CD14-positive monocyte (primary cell): ENCODE measurements around the gene BORCS5. TPM values are rescaled to one million over a fixed set of nuclear protein-coding genes. Genes with fewer than 3 reads are reported as not detected.

Experiments
- DNase-seq, 3 donors: peaks; one replicate each; pipeline ENCODE4 v3.0.0-alpha.2; 2011 to 2022
- H2AFZ ChIP-seq: 2 replicates; pipeline ENCODE4 v1.6.0; 2012; ENCODE audit warnings: mild to moderate bottlenecking, low read depth, low read length, inconsistent platforms; ENCODE audit not compliant: insufficient read depth, poor library complexity, severe bottlenecking
- H3K27ac ChIP-seq, 2 donors: 1 replicate in 1 of 2; 2 replicates in 1 of 2; pipeline ENCODE4 v1.5.1; 2012 to 2013; ENCODE audit warnings: low read length in 2 of 2, control low read depth in 1 of 2, inconsistent platforms in 1 of 2, low read depth in 1 of 2, mild to moderate bottlenecking in 1 of 2
- H3K27me3 ChIP-seq, 2 donors: one replicate each; pipeline versions ENCODE4 v1.6.0 to v1.6.1; 2011 to 2013; ENCODE audit warnings: low read length in 2 of 2; ENCODE audit not compliant: control insufficient read depth in 2 of 2, insufficient read depth in 2 of 2
- H3K36me3 ChIP-seq, 2 donors: replicated peaks in 1 of 2; 1 replicate in 1 of 2; 2 replicates in 1 of 2; pipeline versions ENCODE4 v1.5.1 to v1.6.1; 2012 to 2013; ENCODE audit warnings: low read length in 2 of 2, control low read depth in 1 of 2, inconsistent platforms in 1 of 2, mild to moderate bottlenecking in 1 of 2; ENCODE audit not compliant: insufficient read depth in 2 of 2, control insufficient read depth in 1 of 2
- H3K4me1 ChIP-seq, 2 donors: 1 replicate in 1 of 2; 2 replicates in 1 of 2; pipeline versions ENCODE4 v1.5.1 to v1.6.1; 2012 to 2013; ENCODE audit warnings: low read length in 2 of 2, control low read depth in 1 of 2, inconsistent platforms in 1 of 2, mild to moderate bottlenecking in 1 of 2, moderate library complexity in 1 of 2; ENCODE audit not compliant: insufficient read depth in 2 of 2, control insufficient read depth in 1 of 2
- H3K4me2 ChIP-seq: replicated peaks from 2 replicates; pipeline ENCODE3; 2012; ENCODE audit warnings: low read length, moderate library complexity, mild to moderate bottlenecking; ENCODE audit not compliant: poor library complexity, severe bottlenecking; ENCODE audit errors: extremely low read depth
- H3K4me3 ChIP-seq, 3 experiments: fragments of 200-600 bp in 1 of 3; sonication (generic) in 1 of 3; replicated peaks in 1 of 3; 1 replicate in 2 of 3; 2 replicates in 1 of 3; pipeline ENCODE4 v1.5.1; 2011 to 2013; ENCODE audit warnings: low read length in 3 of 3, mild to moderate bottlenecking in 3 of 3, control low read depth in 2 of 3, low read depth in 2 of 3, inconsistent platforms in 1 of 3, moderate library complexity in 1 of 3
- H3K79me2 ChIP-seq: 2 replicates; pipeline ENCODE4 v1.6.0; 2012; ENCODE audit warnings: mild to moderate bottlenecking, control low read depth, inconsistent platforms, low read length, moderate library complexity; ENCODE audit not compliant: insufficient read depth
- H3K9ac ChIP-seq: 2 replicates; pipeline ENCODE4 v1.6.0; 2017; ENCODE audit warnings: low read length, mild to moderate bottlenecking; ENCODE audit not compliant: insufficient read depth, poor library complexity, severe bottlenecking
- H3K9me3 ChIP-seq, 2 donors: replicated peaks in 1 of 2; 1 replicate in 1 of 2; 2 replicates in 1 of 2; pipeline versions ENCODE4 v1.5.1 to v1.6.1; 2012 to 2013; ENCODE audit warnings: low read length in 2 of 2, control low read depth in 1 of 2; ENCODE audit not compliant: control insufficient read depth in 1 of 2, insufficient read depth in 1 of 2
- H4K20me1 ChIP-seq: 2 replicates; pipeline ENCODE4 v1.6.0; 2012; ENCODE audit warnings: mild to moderate bottlenecking, low read length, control low read depth, moderate library complexity; ENCODE audit not compliant: insufficient read depth
- H3K27ac Mint-ChIP-seq, 7 donors: one replicate each; pipeline ENCODE4 v1.8.0; 2020; ENCODE audit warnings: mild to moderate bottlenecking in 7 of 7, mixed read lengths in 7 of 7, moderate library complexity in 6 of 7, inconsistent platforms in 2 of 7
- H3K27me3 Mint-ChIP-seq, 3 donors: one replicate each; pipeline ENCODE4 v1.8.0; 2021 to 2022; ENCODE audit warnings: low read depth in 3 of 3, mild to moderate bottlenecking in 3 of 3, mixed read lengths in 3 of 3, moderate library complexity in 3 of 3, inconsistent platforms in 1 of 3
- H3K36me3 Mint-ChIP-seq, 2 donors: one replicate each; pipeline ENCODE4 v1.8.0; 2020; ENCODE audit warnings: mixed read lengths in 2 of 2, inconsistent platforms in 1 of 2, mild to moderate bottlenecking in 1 of 2
- H3K4me1 Mint-ChIP-seq: one replicate; pipeline ENCODE4 v1.8.0; 2020; ENCODE audit warnings: mild to moderate bottlenecking, mixed read lengths
- H3K4me3 Mint-ChIP-seq, 2 donors: one replicate each; pipeline ENCODE4 v1.8.0; 2020; ENCODE audit warnings: mild to moderate bottlenecking in 2 of 2, mixed read lengths in 2 of 2, moderate library complexity in 1 of 2
- H3K9me3 Mint-ChIP-seq, 7 donors: one replicate each; pipeline ENCODE4 v1.8.0; 2020 to 2022; ENCODE audit warnings: mixed read lengths in 7 of 7, mild to moderate bottlenecking in 6 of 7, moderate library complexity in 6 of 7, inconsistent platforms in 2 of 7
- WGBS: methylation state at CpG from one replicate; pipeline ENCODE4 v1.1.5; 2013; ENCODE audit warnings: missing lambda C conversion rate; ENCODE audit not compliant: insufficient coverage; 5-methylcytosine and 5-hydroxymethylcytosine counted together
- intact Hi-C, 2 donors: fragments of 100-400 bp; cut with micrococcal nuclease; formaldehyde crosslinking; loops; one replicate each; pipeline versions ENCODE4 v1.15.0 to v1.15.1; 2023
- polyA plus RNA-seq, 3 donors: library from polyadenylated mRNA; depleted of rRNA in 1 of 3; unstranded in 2 of 3; stranded (reverse) in 1 of 3; fragments of 300-500 nt in 2 of 3; fragments of >200 nt in 1 of 3; fragmentation: Illumina TruSeq in 2 of 3; gene quantifications; 1 replicate in 2 of 3; 2 replicates in 1 of 3; pipeline ENCODE4 v1.2.3, GENCODE V29; 2012 to 2021
- TF ChIP-seq, protein P1 (sequence below): fragments of 200-600 bp; IDR thresholded peaks from one replicate; pipeline ENCODE4 v1.8.0; 2022; ENCODE audit warnings: antibody characterized with exemption, mild to moderate bottlenecking

The BORCS5 gene
- polyA plus RNA-seq, 3 donors, result 8.5 to 15.1 (median 9.6) TPM

DNA sequence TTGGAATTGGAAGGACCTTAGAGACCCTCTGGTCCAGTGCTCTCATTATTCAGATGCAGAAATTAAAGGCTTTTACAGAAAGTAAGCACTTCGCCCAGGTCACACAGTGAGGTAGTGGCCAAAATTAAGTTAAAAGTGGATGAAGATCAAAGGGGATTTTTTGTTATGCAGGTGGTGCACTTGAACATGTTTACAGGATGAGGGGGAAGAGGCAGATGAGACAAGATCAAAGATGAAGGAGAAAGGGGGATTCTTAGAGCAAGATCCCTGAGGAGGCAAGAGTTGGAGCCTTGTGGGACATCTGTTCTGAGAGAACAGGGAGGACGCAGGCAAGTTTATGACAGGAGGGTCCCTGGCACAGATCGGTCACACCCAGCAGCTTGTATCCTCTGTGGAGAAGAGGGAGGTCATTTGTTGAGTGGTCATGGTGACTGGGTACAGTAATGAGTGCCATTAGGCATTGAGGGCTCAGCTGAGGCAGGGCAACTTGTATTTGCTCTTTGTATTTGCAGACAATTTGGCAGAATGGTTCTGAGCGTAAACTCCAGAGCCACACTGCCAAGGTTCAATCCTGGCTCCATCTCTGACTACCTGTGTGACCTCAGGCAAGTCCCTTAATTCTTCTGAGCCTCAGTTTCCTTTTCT lies 84.0 kb downstream of the BORCS5 start:
- Mint-ChIP-seq H3K4me1 (peaks cover 7% of the 10 kb centered on the region), H3K27ac (peak overlapping the region in 2 of 7 donors; percentile 15 to 58), H3K36me3 (peaks cover 17 to 26% of the 10 kb centered on the region in 2 donors), H3K4me3 (no peak overlapping the region), H3K27me3 (no peaks in the 10 kb centered on the region), H3K9me3 (peaks cover 0 to 3% (median 0%) of the 10 kb centered on the region in 7 donors)
- H3K4me3 ChIP-seq, result no peak overlapping the region
- H3K27me3 ChIP-seq, result no peaks in the 10 kb centered on the region
- no peak overlapping the region for H3K27ac ChIP-seq
- H2AFZ ChIP-seq, result no peak overlapping the region
- H3K36me3 ChIP-seq, result peaks cover 0 to 15% of the 10 kb centered on the region in 2 donors
- WGBS, result 97% methylated on average over 4 of the region's 4 CpGs
- TF ChIP-seq, protein P1, sequence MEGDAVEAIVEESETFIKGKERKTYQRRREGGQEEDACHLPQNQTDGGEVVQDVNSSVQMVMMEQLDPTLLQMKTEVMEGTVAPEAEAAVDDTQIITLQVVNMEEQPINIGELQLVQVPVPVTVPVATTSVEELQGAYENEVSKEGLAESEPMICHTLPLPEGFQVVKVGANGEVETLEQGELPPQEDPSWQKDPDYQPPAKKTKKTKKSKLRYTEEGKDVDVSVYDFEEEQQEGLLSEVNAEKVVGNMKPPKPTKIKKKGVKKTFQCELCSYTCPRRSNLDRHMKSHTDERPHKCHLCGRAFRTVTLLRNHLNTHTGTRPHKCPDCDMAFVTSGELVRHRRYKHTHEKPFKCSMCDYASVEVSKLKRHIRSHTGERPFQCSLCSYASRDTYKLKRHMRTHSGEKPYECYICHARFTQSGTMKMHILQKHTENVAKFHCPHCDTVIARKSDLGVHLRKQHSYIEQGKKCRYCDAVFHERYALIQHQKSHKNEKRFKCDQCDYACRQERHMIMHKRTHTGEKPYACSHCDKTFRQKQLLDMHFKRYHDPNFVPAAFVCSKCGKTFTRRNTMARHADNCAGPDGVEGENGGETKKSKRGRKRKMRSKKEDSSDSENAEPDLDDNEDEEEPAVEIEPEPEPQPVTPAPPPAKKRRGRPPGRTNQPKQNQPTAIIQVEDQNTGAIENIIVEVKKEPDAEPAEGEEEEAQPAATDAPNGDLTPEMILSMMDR, result no peak
- H3K9me3 ChIP-seq, result no peaks in the 10 kb centered on the region
- DNase-seq, result no peak
- no peaks in the 10 kb centered on the region for H4K20me1 ChIP-seq
- H3K4me1 ChIP-seq, result no peaks in the 10 kb centered on the region
- H3K4me2 ChIP-seq, result no peak overlapping the region
- no peak overlapping the region for H3K9ac ChIP-seq
- intact Hi-C loops, result loop anchor here in 1 of 2 donors (10.0 kb wide), 2 partner anchors 56 to 124 kb away; partner anchors contain the start of gene DUSP16
- no peaks in the 10 kb centered on the region for H3K79me2 ChIP-seq

DNA sequence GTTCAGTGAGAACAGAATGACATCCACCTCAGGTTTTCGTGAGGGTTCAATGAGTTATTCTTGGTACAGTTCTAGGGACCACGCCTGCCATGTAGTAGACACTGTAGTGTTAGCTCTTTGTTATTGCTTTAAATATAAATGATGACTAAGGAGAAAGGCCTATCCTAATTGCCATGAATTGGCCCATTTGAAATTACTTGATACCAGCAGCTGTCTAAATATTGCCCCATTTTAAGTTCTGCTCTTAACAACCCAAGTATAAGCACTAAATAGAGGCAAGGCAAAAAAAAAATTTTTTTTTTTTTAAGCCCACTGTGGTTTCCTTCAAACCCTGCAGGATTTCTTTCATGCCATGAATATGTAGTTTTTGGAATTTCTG lies 84.5 kb downstream of the BORCS5 start:
- Histone ChIP-seq H3K27ac (no peak overlapping the region), H2AFZ (no peak overlapping the region), H3K27me3 (no peaks in the 10 kb centered on the region), H3K4me3 (no peak overlapping the region), H3K9ac (no peak overlapping the region), H3K4me1 (peaks cover under 1% of the 10 kb centered on the region in 2 donors), H3K4me2 (no peak overlapping the region), H3K36me3 (peaks cover 0 to 10% of the 10 kb centered on the region in 2 donors), H3K9me3 (no peaks in the 10 kb centered on the region), H4K20me1 (no peaks in the 10 kb centered on the region), H3K79me2 (no peaks in the 10 kb centered on the region)
- Mint-ChIP-seq H3K4me3 (no peak overlapping the region), H3K27ac (no peak overlapping the region), H3K4me1 (peaks cover 7% of the 10 kb centered on the region), H3K36me3 (peaks cover 16 to 21% of the 10 kb centered on the region in 2 donors), H3K9me3 (peaks cover 0 to 3% (median 0%) of the 10 kb centered on the region in 7 donors), H3K27me3 (no peaks in the 10 kb centered on the region)
- WGBS, result 100% methylated on average over 1 of the region's 2 CpGs
- DNase-seq, result no peak
- TF ChIP-seq, protein P1, result no peak
- intact Hi-C loops, result loop anchor here in 1 of 2 donors (10.0 kb wide), 2 partner anchors 57 to 123 kb away; partner anchors contain the start of gene DUSP16
